GM18499 (cell line): ENCODE data around the gene EIF2S2.
"Not testable (repeated sequence)": the region's sequence is repeated elsewhere in the genome, so short reads cannot be mapped to it uniquely, and the experiment has no call there.

Source experiments
- ATAC-seq: cut with Tn5 transposase; IDR thresholded peaks from one replicate; pipeline ENCODE4 v1.9.1; 2021; ENCODE audit warnings: moderate number of reproducible peaks; ENCODE audit not compliant: insufficient read depth, unreplicated experiment

The EIF2S2 gene

GRCh38 chr20:34111702-34112599 is at the start of gene EIF2S2:
Gene EIF2S2 (minus strand): TSS chr20:34112243. CDS start chr20:34112110, 133 bp downstream.
- ATAC-seq, result peak; percentile 78

GRCh38 chr20:34157697-34158096 is 45.7 kb upstream of the EIF2S2 start:
- ATAC-seq, result not testable (repeated sequence)

GRCh38 chr20:34155836-34156235 is 43.8 kb upstream of the EIF2S2 start:
- no peak for ATAC-seq

- ATAC-seq, result not testable (repeated sequence)
Measured at GRCh38 chr20:34153169-34153568, 41.1 kb upstream of the EIF2S2 start.

GRCh38 chr20:34152073-34152472 is 40.0 kb upstream of the EIF2S2 start:
- ATAC-seq, result not testable (repeated sequence)

- ATAC-seq, result no peak
Measured at GRCh38 chr20:34150306-34151000, 38.4 kb upstream of the EIF2S2 start.

- no peak for ATAC-seq
Measured at GRCh38 chr20:34145280-34145819, 33.3 kb upstream of the EIF2S2 start.

- ATAC-seq, result no peak
Measured at GRCh38 chr20:34143951-34144350, 31.9 kb upstream of the EIF2S2 start.

GRCh38 chr20:34142121-34142520 is 30.1 kb upstream of the EIF2S2 start:
- no peak for ATAC-seq

- ATAC-seq, result no peak
Measured at GRCh38 chr20:34141293-34141692, 29.2 kb upstream of the EIF2S2 start.

- ATAC-seq, result not testable (repeated sequence)
Measured at GRCh38 chr20:34135525-34136275, 23.7 kb upstream of the EIF2S2 start.

- ATAC-seq, result not testable (repeated sequence)
Measured at GRCh38 chr20:34133365-34133860, 21.4 kb upstream of the EIF2S2 start.

- ATAC-seq, result not testable (repeated sequence)
Measured at GRCh38 chr20:34132943-34133342, 20.9 kb upstream of the EIF2S2 start.

GRCh38 chr20:34132491-34132890 is 20.4 kb upstream of the EIF2S2 start:
- not testable (repeated sequence) for ATAC-seq

- no peak for ATAC-seq
Measured at GRCh38 chr20:34131491-34131890, 19.4 kb upstream of the EIF2S2 start.

GRCh38 chr20:34129518-34130162 is 17.6 kb upstream of the EIF2S2 start:
- ATAC-seq, result no peak

GRCh38 chr20:34127792-34128191 is 15.7 kb upstream of the EIF2S2 start:
- ATAC-seq, result no peak

- ATAC-seq, result no peak
Measured at GRCh38 chr20:34124469-34125249, 12.6 kb upstream of the EIF2S2 start.

- no peak for ATAC-seq
Measured at GRCh38 chr20:34123309-34123708, 11.3 kb upstream of the EIF2S2 start.
